Endodermal cell (in vitro differentiated cells): ENCODE data around the gene SMR3B. TPM values are rescaled to one million over a fixed set of nuclear protein-coding genes. Genes with fewer than 3 reads are reported as not detected.

Experiments used
- DNase-seq: peaks from one replicate; pipeline ENCODE4 v3.0.0-alpha.2; 2017
- H3K27ac ChIP-seq: 2 replicates; pipeline ENCODE4 v1.5.1; 2013; ENCODE audit warnings: mild to moderate bottlenecking, low read depth, low read length, moderate library complexity
- H3K27me3 ChIP-seq: 2 replicates; pipeline ENCODE4 v1.6.1; 2013; ENCODE audit warnings: mild to moderate bottlenecking, low read length, moderate library complexity; ENCODE audit not compliant: insufficient read depth, control insufficient read depth, poor library complexity, severe bottlenecking
- H3K36me3 ChIP-seq: 2 replicates; pipeline ENCODE4 v1.7.0; 2013; ENCODE audit warnings: mild to moderate bottlenecking, low read length, moderate library complexity; ENCODE audit not compliant: control insufficient read depth, insufficient read depth
- H3K4me1 ChIP-seq: one replicate; pipeline ENCODE4 v1.7.0; 2013; ENCODE audit warnings: low read length; ENCODE audit not compliant: control insufficient read depth, insufficient read depth
- H3K4me3 ChIP-seq: 2 replicates; pipeline ENCODE4 v1.5.1; 2013; ENCODE audit warnings: mild to moderate bottlenecking, low read length, moderate library complexity
- H3K9ac ChIP-seq: 2 replicates; pipeline ENCODE4 v1.6.1; 2013; ENCODE audit warnings: mild to moderate bottlenecking, low read length, moderate library complexity; ENCODE audit not compliant: poor library complexity, severe bottlenecking; ENCODE audit errors: extremely low read depth
- H3K9me3 ChIP-seq: 2 replicates; pipeline ENCODE4 v1.6.1; 2013; ENCODE audit warnings: mild to moderate bottlenecking, low read length, moderate library complexity; ENCODE audit not compliant: control insufficient read depth
- H3K27ac Mint-ChIP-seq: 2 replicates; pipeline ENCODE4 v1.8.0; 2020; ENCODE audit warnings: mixed read lengths
- H3K27me3 Mint-ChIP-seq: 2 replicates; pipeline ENCODE4 v1.8.0; 2021; ENCODE audit warnings: mild to moderate bottlenecking, mixed read lengths; ENCODE audit not compliant: insufficient read depth
- H3K36me3 Mint-ChIP-seq: 2 replicates; pipeline ENCODE4 v1.8.0; 2020; ENCODE audit warnings: low read depth, mixed read lengths
- H3K4me1 Mint-ChIP-seq: 2 replicates; pipeline ENCODE4 v1.8.0; 2020; ENCODE audit warnings: mixed read lengths
- H3K4me3 Mint-ChIP-seq: 2 replicates; pipeline ENCODE4 v1.8.0; 2020; ENCODE audit warnings: mild to moderate bottlenecking, moderate library complexity, mixed read lengths
- H3K9me3 Mint-ChIP-seq: 2 replicates; pipeline ENCODE4 v1.8.0; 2020; ENCODE audit warnings: mild to moderate bottlenecking, mixed read lengths
- whole genome bisulfite sequencing, 2 experiments: methylation state at CpG; one replicate each; pipeline versions ENCODE4 v1.1.5 to v1.1.7; 2013; ENCODE audit warnings: missing lambda C conversion rate in 2 of 2, mixed read lengths in 1 of 2; ENCODE audit not compliant: insufficient coverage in 1 of 2, insufficient read length in 1 of 2; 5-methylcytosine and 5-hydroxymethylcytosine counted together
- total RNA-seq, 2 donors: library from RNA; stranded (reverse); fragmentation: NEBNext Ultra II Directional in 1 of 2; extraction: Animal tissue kit (Norgen Biotek cat#: 25700) in 1 of 2; gene quantifications; 2 replicates in 1 of 2; 3 replicates in 1 of 2; pipeline ENCODE4 v1.2.1, GENCODE V29; 2021
- TF ChIP-seq, protein P1 (sequence below): fragments of 200-600 bp; sonication (generic); conservative IDR thresholded peaks from 2 replicates; pipeline ENCODE4 v1.5.0; 2021; ENCODE audit warnings: antibody characterized with exemption, mild to moderate bottlenecking

The SMR3B gene
- total RNA-seq, 2 donors from 2014 or later, result not detected

DNA sequence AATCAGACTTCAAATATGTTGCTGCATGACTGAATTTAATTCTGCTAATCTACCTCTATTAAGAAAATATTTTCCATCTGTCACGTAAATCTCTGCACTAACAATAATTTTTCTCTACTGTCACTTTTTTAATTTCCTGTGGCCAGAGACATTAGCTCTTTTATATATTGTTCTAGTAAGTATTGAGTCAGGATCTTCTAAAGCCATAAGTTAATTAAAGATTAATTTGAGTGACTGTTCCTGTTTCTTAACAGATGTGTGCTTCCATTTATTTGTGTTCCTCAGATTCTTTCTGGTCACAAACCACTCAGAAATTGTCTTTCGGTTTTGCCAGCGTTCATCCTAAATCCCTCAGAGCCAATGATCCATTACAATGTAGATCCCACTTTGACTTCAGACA is 2.4 kb upstream of the SMR3B start:
- Mint-ChIP-seq H3K36me3 (no peaks in the 10 kb centered on the region), H3K27ac (no peak overlapping the region), H3K27me3 (no peaks in the 10 kb centered on the region), H3K4me3 (no peak overlapping the region), H3K4me1 (no peaks in the 10 kb centered on the region), H3K9me3 (no peaks in the 10 kb centered on the region)
- H3K4me1 ChIP-seq, result no peaks in the 10 kb centered on the region
- no peak overlapping the region for H3K27ac ChIP-seq
- H3K4me3 ChIP-seq, result no peak overlapping the region
- no peaks in the 10 kb centered on the region for H3K9me3 ChIP-seq
- 78 to 83% methylated on average over 1 to 3 of the region's 3 CpGs for WGBS, 2 experiments
- no peak overlapping the region for H3K9ac ChIP-seq
- H3K27me3 ChIP-seq, result no peaks in the 10 kb centered on the region
- no peaks in the 10 kb centered on the region for H3K36me3 ChIP-seq
- TF ChIP-seq, protein P1, sequence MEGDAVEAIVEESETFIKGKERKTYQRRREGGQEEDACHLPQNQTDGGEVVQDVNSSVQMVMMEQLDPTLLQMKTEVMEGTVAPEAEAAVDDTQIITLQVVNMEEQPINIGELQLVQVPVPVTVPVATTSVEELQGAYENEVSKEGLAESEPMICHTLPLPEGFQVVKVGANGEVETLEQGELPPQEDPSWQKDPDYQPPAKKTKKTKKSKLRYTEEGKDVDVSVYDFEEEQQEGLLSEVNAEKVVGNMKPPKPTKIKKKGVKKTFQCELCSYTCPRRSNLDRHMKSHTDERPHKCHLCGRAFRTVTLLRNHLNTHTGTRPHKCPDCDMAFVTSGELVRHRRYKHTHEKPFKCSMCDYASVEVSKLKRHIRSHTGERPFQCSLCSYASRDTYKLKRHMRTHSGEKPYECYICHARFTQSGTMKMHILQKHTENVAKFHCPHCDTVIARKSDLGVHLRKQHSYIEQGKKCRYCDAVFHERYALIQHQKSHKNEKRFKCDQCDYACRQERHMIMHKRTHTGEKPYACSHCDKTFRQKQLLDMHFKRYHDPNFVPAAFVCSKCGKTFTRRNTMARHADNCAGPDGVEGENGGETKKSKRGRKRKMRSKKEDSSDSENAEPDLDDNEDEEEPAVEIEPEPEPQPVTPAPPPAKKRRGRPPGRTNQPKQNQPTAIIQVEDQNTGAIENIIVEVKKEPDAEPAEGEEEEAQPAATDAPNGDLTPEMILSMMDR, result no peak
- no peak for DNase-seq

DNA sequence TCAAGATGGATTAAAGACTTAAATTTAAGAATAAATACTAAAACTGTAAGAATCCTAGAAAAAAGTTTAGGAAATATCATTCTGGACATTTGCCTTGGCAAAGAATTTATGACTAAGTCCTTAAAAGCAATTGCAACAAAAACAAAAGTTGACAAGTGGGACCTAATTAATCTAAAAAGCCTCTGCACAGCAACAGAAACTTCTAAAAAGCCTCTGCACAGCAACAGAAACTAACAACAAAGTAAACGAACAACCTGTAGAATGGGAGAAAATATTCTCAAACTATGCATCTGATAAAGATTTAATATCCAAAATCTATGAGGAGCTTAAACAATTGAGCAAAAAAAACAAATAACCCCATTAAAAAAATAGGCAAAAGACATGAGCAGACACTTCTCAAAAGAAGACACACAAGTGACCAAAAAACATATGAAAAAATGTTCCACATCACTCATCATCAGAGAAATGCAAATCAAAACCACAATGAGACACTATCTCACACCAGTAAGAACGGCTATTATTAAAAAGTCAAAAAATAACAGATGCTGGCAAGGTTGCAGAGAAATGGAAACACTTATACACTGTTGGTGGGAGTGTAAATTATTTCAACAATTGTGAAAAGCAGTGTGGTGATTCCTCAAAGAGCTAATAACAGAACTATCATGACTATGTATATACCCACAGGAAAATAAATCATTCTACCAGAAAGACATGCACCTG is 9.3 kb downstream of the SMR3B start:
- 92% methylated on average over 1 of the region's 2 CpGs; no CpG with 5 or more reads in 1 of the 2 experiments for WGBS, 2 experiments
- no peaks in the 10 kb centered on the region for H3K9me3 ChIP-seq
- Mint-ChIP-seq H3K9me3 (no peaks in the 10 kb centered on the region), H3K27ac (no peak overlapping the region), H3K27me3 (peaks cover 4% of the 10 kb centered on the region), H3K4me1 (no peaks in the 10 kb centered on the region), H3K4me3 (no peak overlapping the region), H3K36me3 (no peaks in the 10 kb centered on the region)
- no peak for DNase-seq
- H3K4me3 ChIP-seq, result no peak overlapping the region
- TF ChIP-seq, protein P1, result no peak
- no peak overlapping the region for H3K27ac ChIP-seq
- no peak overlapping the region for H3K9ac ChIP-seq
- H3K27me3 ChIP-seq, result no peaks in the 10 kb centered on the region
- no peaks in the 10 kb centered on the region for H3K36me3 ChIP-seq
- no peaks in the 10 kb centered on the region for H3K4me1 ChIP-seq

DNA sequence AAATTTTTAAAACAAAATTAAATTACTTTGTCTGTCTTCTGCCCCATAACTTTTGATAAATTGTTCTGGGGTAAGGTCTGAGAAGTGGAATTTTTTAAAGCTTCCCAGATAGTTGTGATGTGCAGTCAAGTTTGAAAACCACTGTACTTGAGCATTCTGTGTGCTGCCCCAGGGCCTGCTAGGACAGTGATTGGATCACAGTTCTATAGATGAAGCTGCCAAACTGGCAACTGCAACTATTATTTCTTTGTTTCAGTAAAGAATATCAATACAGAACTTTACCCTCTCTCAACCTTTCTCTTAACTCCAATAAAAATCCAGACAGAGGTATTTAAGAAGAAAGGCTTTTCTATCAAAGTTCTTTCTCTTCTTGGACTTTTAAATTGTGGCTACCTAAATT is 14.6 kb downstream of the SMR3B start, which contains the start of gene OPRPN:
TSS of gene OPRPN (plus strand) at position 361 of the 400 bp plus-strand sequence. CDS start 1,346 bp downstream, outside the sequence.
- no peak for DNase-seq
- H3K27me3 Mint-ChIP-seq, result no peaks in the 10 kb centered on the region
- Histone ChIP-seq H3K9me3 (no peaks in the 10 kb centered on the region), H3K4me1 (no peaks in the 10 kb centered on the region), H3K27ac (no peak within 1 kb of the TSS), H3K4me3 (no peak within 1 kb of the TSS), H3K36me3 (no peaks in the 10 kb centered on the region), H3K9ac (no peak within 1 kb of the TSS), H3K27me3 (no peaks in the 10 kb centered on the region)
- TF ChIP-seq, protein P1, result no peak
- H3K4me1 Mint-ChIP-seq, result no peaks in the 10 kb centered on the region
- H3K27ac Mint-ChIP-seq, result no peak within 1 kb of the TSS
- H3K4me3 Mint-ChIP-seq, result no peak within 1 kb of the TSS
- H3K9me3 Mint-ChIP-seq, result no peaks in the 10 kb centered on the region
- H3K36me3 Mint-ChIP-seq, result no peaks in the 10 kb centered on the region
